Memory B cell (primary cell): ENCODE results near the gene FGB.
"Not testable (repeated sequence)": the region's sequence is repeated elsewhere in the genome, so short reads cannot be mapped to it uniquely, and the experiment has no call there.

ENCODE experiments used
- ATAC-seq: fragments of 150-1000 bp; cut with Tn5 transposase; 2 replicates; pipeline ENCODE4 v1.10.0; 2021; ENCODE audit warnings: low read depth, mild to moderate bottlenecking, moderate library complexity
- DNase-seq, 2 donors: peaks; one replicate each; pipeline ENCODE4 v3.0.0; 2022; ENCODE audit warnings: low spot score in 2 of 2
- H3K27ac Mint-ChIP-seq: one replicate; pipeline ENCODE4 v1.8.0; 2022; ENCODE audit warnings: mild to moderate bottlenecking, moderate library complexity, mixed read lengths
- H3K27me3 Mint-ChIP-seq: one replicate; pipeline ENCODE4 v1.8.0; 2022; ENCODE audit warnings: mixed read lengths
- H3K36me3 Mint-ChIP-seq: one replicate; pipeline ENCODE4 v1.8.0; 2022; ENCODE audit warnings: mild to moderate bottlenecking, mixed read lengths
- H3K4me1 Mint-ChIP-seq: one replicate; pipeline ENCODE4 v1.8.0; 2022; ENCODE audit warnings: mixed read lengths
- H3K4me3 Mint-ChIP-seq: one replicate; pipeline ENCODE4 v1.8.0; 2022; ENCODE audit warnings: mild to moderate bottlenecking, moderate library complexity, mixed read lengths
- H3K9me3 Mint-ChIP-seq: one replicate; pipeline ENCODE4 v1.8.0; 2022; ENCODE audit warnings: mixed read lengths

Gene FGB

GRCh38 chr4:154597281-154597680 lies 34.5 kb downstream of the FGB start:
- H3K4me1 Mint-ChIP-seq, DNase-seq, H3K4me3 Mint-ChIP-seq, H3K27ac Mint-ChIP-seq, ATAC-seq, H3K36me3 Mint-ChIP-seq, H3K9me3 Mint-ChIP-seq: not testable (repeated sequence)
- peaks cover 14% of the 10 kb centered on the region for H3K27me3 Mint-ChIP-seq

DNA sequence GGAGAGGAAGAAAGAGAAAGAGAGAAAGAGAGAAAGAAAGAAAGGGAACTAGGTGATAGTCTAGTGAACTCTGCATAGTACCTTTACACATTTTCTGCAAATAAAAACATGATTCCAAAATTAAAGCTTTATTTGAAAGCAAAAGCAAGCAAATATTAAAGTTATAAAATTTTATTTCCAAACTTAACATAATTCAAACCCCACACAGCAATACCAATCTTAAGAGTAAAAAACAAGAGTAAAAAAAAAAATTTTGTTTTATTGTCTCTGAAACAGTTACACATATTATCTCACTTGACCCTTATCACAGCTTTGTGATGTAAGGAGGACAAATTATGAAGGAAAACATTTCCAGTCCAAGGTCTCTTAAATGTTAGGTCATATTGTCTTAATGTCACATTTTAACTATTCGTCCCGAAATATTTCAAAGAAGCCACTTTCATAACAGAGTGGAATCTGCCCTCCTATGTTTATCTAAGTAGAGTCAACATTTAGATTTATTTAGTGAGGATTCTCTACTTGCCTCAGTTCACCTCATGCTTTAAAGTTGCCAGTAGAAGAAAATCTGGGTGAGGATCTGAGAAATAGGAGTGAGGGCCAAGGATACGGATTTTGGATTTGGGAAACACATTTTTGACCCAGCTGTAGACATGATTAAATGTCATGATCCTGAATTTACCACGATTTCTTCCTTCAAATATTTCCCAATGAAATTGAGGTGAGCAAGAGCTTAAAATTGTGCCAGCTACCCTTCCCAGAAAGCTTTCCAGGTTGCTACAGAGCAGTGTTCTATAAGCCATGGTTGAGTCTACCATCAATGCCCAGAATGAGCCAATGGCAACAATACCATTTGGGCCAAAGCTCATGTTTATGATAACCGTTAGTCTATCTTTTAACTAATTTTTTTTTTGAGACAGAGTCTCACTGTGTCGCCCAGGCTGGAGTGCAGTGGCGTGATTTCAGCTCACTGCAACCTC lies 35.3 kb downstream of the FGB start:
- Mint-ChIP-seq H3K4me1 (no peaks in the 10 kb centered on the region), H3K27me3 (peaks cover 18% of the 10 kb centered on the region), H3K27ac (no peak overlapping the region), H3K4me3 (no peak overlapping the region), H3K9me3 (peaks cover 2% of the 10 kb centered on the region), H3K36me3 (no peaks in the 10 kb centered on the region)
- ATAC-seq = no peak
- no peak for DNase-seq

- Mint-ChIP-seq H3K27ac (no peak overlapping the region), H3K36me3 (no peaks in the 10 kb centered on the region), H3K4me3 (no peak overlapping the region), H3K4me1 (no peaks in the 10 kb centered on the region), H3K9me3 (no peaks in the 10 kb centered on the region), H3K27me3 (peaks cover 15% of the 10 kb centered on the region)
- DNase-seq (no peak), ATAC-seq (no peak)
These were observed 39.7 kb downstream of the FGB start for GRCh38 chr4:154602404-154603020.

GRCh38 chr4:154603033-154603943 lies 40.5 kb downstream of the FGB start:
- no peak overlapping the region for H3K27ac Mint-ChIP-seq
- ATAC-seq (no peak), DNase-seq (no peak)
- H3K9me3 Mint-ChIP-seq = no peaks in the 10 kb centered on the region
- H3K4me1 Mint-ChIP-seq = no peaks in the 10 kb centered on the region
- no peaks in the 10 kb centered on the region for H3K36me3 Mint-ChIP-seq
- peaks cover 13% of the 10 kb centered on the region for H3K27me3 Mint-ChIP-seq
- H3K4me3 Mint-ChIP-seq = no peak overlapping the region

DNA sequence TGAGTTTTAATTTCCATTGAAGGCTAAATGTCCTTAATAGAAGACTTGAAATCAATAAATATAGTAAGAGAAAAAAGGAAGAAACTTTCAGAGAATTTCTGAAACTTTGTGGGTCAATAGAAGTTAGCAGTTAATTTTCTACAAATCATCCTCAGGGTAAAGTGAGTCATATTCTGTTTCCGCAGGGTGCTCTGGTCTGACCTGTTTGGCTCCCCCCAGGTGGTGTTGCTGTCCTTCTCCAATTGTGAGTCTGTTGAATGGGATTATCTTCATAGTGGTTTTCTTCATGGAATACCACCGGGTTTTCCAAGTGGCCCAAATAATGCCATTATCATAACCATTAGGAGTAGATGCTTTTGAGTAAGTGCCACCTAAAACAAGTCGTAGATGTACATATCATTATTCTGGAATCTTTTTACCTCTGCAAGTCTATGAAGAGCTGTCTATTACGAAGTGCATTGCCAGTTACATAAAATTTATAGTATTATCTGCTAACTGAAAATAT lies 41.9 kb downstream of the FGB start:
- Mint-ChIP-seq H3K36me3 (no peaks in the 10 kb centered on the region), H3K27me3 (peaks cover 11% of the 10 kb centered on the region), H3K27ac (no peak overlapping the region), H3K9me3 (no peaks in the 10 kb centered on the region), H3K4me1 (no peaks in the 10 kb centered on the region), H3K4me3 (no peak overlapping the region)
- ATAC-seq (no peak), DNase-seq (no peak)

DNA sequence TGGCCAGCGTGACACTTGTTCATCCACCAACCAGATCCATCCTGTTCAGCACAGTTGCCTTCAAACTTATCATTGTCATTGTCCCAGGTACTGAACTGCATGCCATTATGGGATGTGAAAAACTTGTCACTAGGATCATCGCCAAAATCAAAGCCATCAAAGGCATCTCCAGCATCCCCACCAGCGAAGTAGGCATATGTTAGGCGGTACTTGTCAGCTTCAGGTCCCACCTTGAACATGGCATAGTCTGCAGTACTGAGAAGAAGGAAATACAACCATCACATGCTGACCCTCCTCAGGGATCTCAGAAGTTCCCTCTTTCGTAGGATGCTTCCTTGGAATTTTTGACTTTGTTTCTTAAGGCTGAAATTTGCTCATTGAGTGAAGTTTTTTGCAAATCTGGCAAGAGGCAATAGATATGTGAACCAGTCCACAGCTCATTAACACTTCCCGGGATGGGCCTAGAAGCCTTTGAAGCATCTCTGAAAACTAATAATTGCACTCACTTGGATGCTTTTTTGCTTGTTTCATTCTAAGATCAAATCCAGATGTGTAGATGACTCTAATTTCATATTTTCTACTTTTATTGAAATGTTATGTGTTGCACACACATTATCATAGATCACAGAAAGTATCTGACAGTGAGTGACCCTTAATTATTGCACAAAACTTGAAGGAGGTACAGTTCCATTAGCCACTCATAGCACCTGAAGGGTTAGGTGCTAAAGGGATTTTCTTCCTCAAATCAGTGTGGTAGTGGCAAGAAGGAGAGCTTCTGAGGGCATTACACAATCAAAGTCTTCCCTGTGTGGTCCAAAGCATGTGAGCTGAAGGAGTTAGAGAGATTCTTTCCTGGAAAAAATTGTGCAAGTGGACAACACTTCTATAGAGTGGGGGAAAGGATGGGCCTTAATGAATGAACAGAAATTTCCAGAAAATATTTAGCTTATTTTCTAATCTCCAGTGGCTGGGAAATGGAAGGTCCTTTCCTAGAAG lies 44.2 kb downstream of the FGB start:
- peaks cover 6% of the 10 kb centered on the region for H3K27me3 Mint-ChIP-seq
- ATAC-seq = no peak
- DNase-seq = no peak
- no peak overlapping the region for H3K27ac Mint-ChIP-seq
- no peak overlapping the region for H3K4me3 Mint-ChIP-seq
- no peaks in the 10 kb centered on the region for H3K36me3 Mint-ChIP-seq
- no peaks in the 10 kb centered on the region for H3K4me1 Mint-ChIP-seq
- H3K9me3 Mint-ChIP-seq = no peaks in the 10 kb centered on the region

- Mint-ChIP-seq H3K27me3 (peaks cover 2% of the 10 kb centered on the region), H3K4me1 (no peaks in the 10 kb centered on the region), H3K4me3 (no peak overlapping the region), H3K36me3 (no peaks in the 10 kb centered on the region), H3K9me3 (no peaks in the 10 kb centered on the region), H3K27ac (no peak overlapping the region)
- ATAC-seq (no peak), DNase-seq (no peak)
These were observed 45.8 kb downstream of the FGB start for GRCh38 chr4:154608361-154609252.

DNA sequence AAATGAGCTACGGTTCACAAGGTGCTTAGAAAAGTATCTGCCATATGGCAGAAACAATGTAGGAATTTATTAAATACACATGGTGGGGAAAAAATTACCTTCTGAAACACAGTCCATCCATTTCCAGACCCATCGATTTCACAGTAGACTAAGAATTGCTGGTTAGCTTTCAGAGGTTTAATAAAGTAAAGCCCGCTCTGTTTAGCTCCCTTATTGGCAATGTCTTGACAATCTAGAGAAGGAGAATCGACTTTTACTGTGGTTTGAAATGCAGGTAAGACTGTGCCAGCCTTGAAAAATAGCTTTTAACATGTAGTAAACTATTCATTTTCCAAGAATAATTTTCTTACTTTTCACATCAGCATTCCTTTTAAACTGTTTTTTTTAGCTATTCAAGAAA lies 46.7 kb downstream of the FGB start:
- DNase-seq (no peak), ATAC-seq (no peak)
- Mint-ChIP-seq H3K9me3 (no peaks in the 10 kb centered on the region), H3K27ac (no peak overlapping the region), H3K4me3 (no peak overlapping the region), H3K27me3 (peaks cover 4% of the 10 kb centered on the region), H3K36me3 (no peaks in the 10 kb centered on the region), H3K4me1 (no peaks in the 10 kb centered on the region)

DNA sequence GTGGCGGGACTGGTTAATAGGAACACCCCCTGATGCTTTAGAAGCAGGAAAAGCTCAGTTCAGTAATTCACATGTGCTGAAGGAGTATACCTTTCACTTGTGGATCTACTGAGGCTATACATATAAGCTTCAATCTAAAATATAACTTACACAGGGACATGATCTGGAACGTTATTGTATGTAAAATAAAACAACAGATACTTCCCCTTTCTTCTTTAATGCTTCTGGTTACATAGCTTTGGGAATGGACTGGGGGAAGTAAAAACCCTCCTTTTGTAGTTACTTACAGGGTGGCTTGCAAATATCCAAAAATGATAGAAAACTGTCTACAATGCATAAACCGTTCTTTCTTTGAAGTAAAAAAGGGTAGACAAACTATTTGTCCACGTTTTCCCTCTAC lies 47.8 kb downstream of the FGB start:
- DNase-seq (no peak), ATAC-seq (peak; percentile 27)
- Mint-ChIP-seq H3K4me3 (no peak overlapping the region), H3K36me3 (no peaks in the 10 kb centered on the region), H3K9me3 (no peaks in the 10 kb centered on the region), H3K27me3 (peaks cover 4% of the 10 kb centered on the region), H3K27ac (no peak overlapping the region), H3K4me1 (no peaks in the 10 kb centered on the region)

- Mint-ChIP-seq H3K27me3 (peaks cover 2% of the 10 kb centered on the region), H3K4me3 (no peak overlapping the region), H3K36me3 (no peaks in the 10 kb centered on the region), H3K4me1 (peaks cover 5% of the 10 kb centered on the region), H3K27ac (no peak overlapping the region), H3K9me3 (no peaks in the 10 kb centered on the region)
- ATAC-seq = no peak
- DNase-seq = no peak
These were observed 49.0 kb downstream of the FGB start for GRCh38 chr4:154611833-154612232.

DNA sequence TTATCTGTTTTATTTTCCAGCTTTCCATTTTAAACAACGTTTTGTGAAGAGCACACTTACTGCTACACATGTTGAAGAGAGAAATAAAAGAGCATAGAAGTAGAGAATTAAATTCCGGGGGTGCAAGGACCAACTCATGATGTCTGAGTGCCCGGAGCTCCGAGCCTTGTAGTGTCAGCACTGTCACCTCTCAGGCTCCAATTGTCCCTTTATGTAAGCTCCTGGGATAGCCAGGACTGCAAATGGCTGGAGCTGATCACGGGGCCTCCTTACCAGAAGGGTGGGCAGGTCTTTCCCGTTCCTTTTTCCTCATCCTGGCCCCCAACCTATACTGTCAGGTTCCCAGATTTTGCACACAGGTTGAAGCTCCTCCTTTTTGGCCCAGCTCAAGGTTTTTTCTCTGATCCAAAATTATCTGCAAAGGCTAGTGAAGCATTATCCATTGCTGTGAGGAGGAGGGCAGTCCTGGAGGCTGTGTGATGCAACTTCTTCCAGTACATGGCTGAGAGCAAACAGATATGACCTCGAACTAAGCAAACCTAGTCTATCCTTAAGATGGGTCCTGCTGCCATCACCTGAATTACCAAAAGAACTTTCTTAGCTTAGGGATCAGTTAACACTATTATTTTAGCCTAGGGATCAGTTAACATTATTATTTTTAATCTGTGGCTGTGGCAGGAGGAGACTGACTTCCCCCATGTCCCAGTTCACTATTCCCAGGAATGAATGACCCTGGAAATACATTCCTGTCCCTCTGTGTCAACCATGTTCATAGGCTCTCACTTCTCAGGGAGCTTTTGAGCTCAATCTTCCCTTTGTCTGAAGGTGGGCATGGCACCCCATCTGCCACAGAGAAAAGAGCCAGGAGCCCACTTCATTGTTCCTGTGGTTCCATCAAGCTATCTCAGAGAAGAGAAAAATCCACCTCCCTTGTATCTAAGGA lies 49.9 kb downstream of the FGB start, which contains the start of gene FGG:
FGG (minus strand) TSS at position 185 of the 943 bp plus-strand sequence; CDS start at position 138, 47 bp downstream.
- no peak within 1 kb of the TSS for H3K27ac Mint-ChIP-seq
- peaks cover 8% of the 10 kb centered on the region for H3K4me1 Mint-ChIP-seq
- no peaks in the 10 kb centered on the region for H3K36me3 Mint-ChIP-seq
- peaks cover 2% of the 10 kb centered on the region for H3K27me3 Mint-ChIP-seq
- no peaks in the 10 kb centered on the region for H3K9me3 Mint-ChIP-seq
- no peak for ATAC-seq
- no peak within 1 kb of the TSS for H3K4me3 Mint-ChIP-seq
- DNase-seq = no peak
